ENCODE measurements around the gene CIRBP. TPM values are rescaled to one million over a fixed set of nuclear protein-coding genes. Genes with fewer than 3 reads are reported as not detected.
A peak's percentile ranks its signal among the peaks of the same experiment; 100 is the strongest.

Gene CIRBP
- total and polyA plus RNA-seq, 2 of the 13 experiments (the other 11 are each of a cell fraction or from before 2014, with no cell fraction given), result 133 to 140 TPM

GRCh38 chr19:1253514-1254080 is 15.5 kb upstream of the CIRBP start (continued):
- no peak for TF ChIP-seq PAX8 (CRISPR knock-in tag; IDR thresholded peaks at IDR 0.05; ENCODE audit: borderline replicate concordance)
- TF ChIP-seq ZBTB4 (CRISPR knock-in tag; IDR thresholded peaks at IDR 0.05; ENCODE audit: borderline replicate concordance), result 0 out of 2 replicates have a peak, but pooled peaks have one; percentile 21
- TF ChIP-seq TSC22D2 (CRISPR knock-in tag; IDR thresholded peaks at IDR 0.05; ENCODE audit: borderline replicate concordance), result no peak
- 0 out of 2 replicates have a peak, but pooled peaks have one; percentile 25 for TF ChIP-seq ZNF580 (CRISPR knock-in tag; IDR thresholded peaks at IDR 0.05; ENCODE audit: borderline replicate concordance, low read depth)
- no peak; the same call in 1 of the 2 replicates for TF ChIP-seq MED13 (CRISPR knock-in tag; IDR thresholded peaks at IDR 0.05)
- TF ChIP-seq PLRG1 (conservative IDR thresholded peaks at IDR 0.05), result no peak
- TF ChIP-seq RERE (CRISPR knock-in tag; IDR thresholded peaks at IDR 0.05; ENCODE audit: low read depth), result no peak
- TF ChIP-seq POLR2AphosphoS5 (IDR thresholded peaks at IDR 0.05; ENCODE audit: low read depth, low read length), result peak; percentile 43
- TF ChIP-seq SNAPC5 (CRISPR knock-in tag; IDR thresholded peaks at IDR 0.05; ENCODE audit: borderline replicate concordance), result no peak
- peak; percentile 81; the same call in 1 of the 2 replicates for TF ChIP-seq SKIL (CRISPR knock-in tag; IDR thresholded peaks at IDR 0.05; ENCODE audit: borderline replicate concordance)
- no peak for TF ChIP-seq DMTF1 (CRISPR knock-in tag; IDR thresholded peaks at IDR 0.05)
- TF ChIP-seq ZMYM4 (CRISPR knock-in tag; IDR thresholded peaks at IDR 0.05), result no peak
- peak; percentile 90 for TF ChIP-seq NR2F6 (IDR thresholded peaks at IDR 0.05)
- TF ChIP-seq NR2F6 (CRISPR knock-in tag; IDR thresholded peaks at IDR 0.05), result peak; percentile 85
- peak; percentile 27; the same call in 1 of the 2 replicates for TF ChIP-seq SP2 (CRISPR knock-in tag; IDR thresholded peaks at IDR 0.05)
- TF ChIP-seq ARNT (IDR thresholded peaks at IDR 0.05), result no peak

Measured in HepG2 (cell line).